ENCODE measurements around the gene TTLL7.

The TTLL7 gene

GRCh38 chr1:84010136-84010535 lies 11.2 kb upstream of the TTLL7 start:
- H3K4me1 ChIP-seq (ENCODE audit: control insufficient read depth, insufficient read depth, low read length): no peaks in the 10 kb centered on the region
- H3K9me3 ChIP-seq (ENCODE audit: control insufficient read depth, low read length): no peaks in the 10 kb centered on the region
- H3K36me3 ChIP-seq (ENCODE audit: control insufficient read depth, insufficient read depth, low read length): no peaks in the 10 kb centered on the region
- no peak overlapping the region for H3K9ac ChIP-seq (ENCODE audit: low read length)
- no peak overlapping the region for H3K4me3 ChIP-seq (ENCODE audit: low read length)
- H3K27me3 ChIP-seq (ENCODE audit: control insufficient read depth, insufficient read depth, low read length): no peaks in the 10 kb centered on the region

GRCh38 chr1:84008631-84009030 lies 9.7 kb upstream of the TTLL7 start:
- H3K4me3 ChIP-seq (ENCODE audit: low read length): no peak overlapping the region
- H3K4me1 ChIP-seq (ENCODE audit: control insufficient read depth, insufficient read depth, low read length): no peaks in the 10 kb centered on the region
- H3K9me3 ChIP-seq (ENCODE audit: control insufficient read depth, low read length): no peaks in the 10 kb centered on the region
- no peaks in the 10 kb centered on the region for H3K27me3 ChIP-seq (ENCODE audit: control insufficient read depth, insufficient read depth, low read length)
- no peak overlapping the region for H3K9ac ChIP-seq (ENCODE audit: low read length)
- no peaks in the 10 kb centered on the region for H3K36me3 ChIP-seq (ENCODE audit: control insufficient read depth, insufficient read depth, low read length)

GRCh38 chr1:84006591-84006990 lies 7.7 kb upstream of the TTLL7 start:
- H3K4me3 ChIP-seq (ENCODE audit: low read length): no peak overlapping the region
- no peak overlapping the region for H3K9ac ChIP-seq (ENCODE audit: low read length)
- no peaks in the 10 kb centered on the region for H3K9me3 ChIP-seq (ENCODE audit: control insufficient read depth, low read length)
- H3K27me3 ChIP-seq (ENCODE audit: control insufficient read depth, insufficient read depth, low read length): no peaks in the 10 kb centered on the region
- no peaks in the 10 kb centered on the region for H3K36me3 ChIP-seq (ENCODE audit: control insufficient read depth, insufficient read depth, low read length)
- no peaks in the 10 kb centered on the region for H3K4me1 ChIP-seq (ENCODE audit: control insufficient read depth, insufficient read depth, low read length)

GRCh38 chr1:84001501-84001900 lies 2.6 kb upstream of the TTLL7 start:
- H3K27me3 ChIP-seq (ENCODE audit: control insufficient read depth, insufficient read depth, low read length): peaks cover 10% of the 10 kb centered on the region
- H3K36me3 ChIP-seq (ENCODE audit: control insufficient read depth, insufficient read depth, low read length): no peaks in the 10 kb centered on the region
- H3K4me3 ChIP-seq (ENCODE audit: low read length): no peak overlapping the region
- no peak overlapping the region for H3K9ac ChIP-seq (ENCODE audit: low read length)
- peaks cover 5% of the 10 kb centered on the region for H3K4me1 ChIP-seq (ENCODE audit: control insufficient read depth, insufficient read depth, low read length)
- no peaks in the 10 kb centered on the region for H3K9me3 ChIP-seq (ENCODE audit: control insufficient read depth, low read length)

GRCh38 chr1:84000954-84001495 lies 2.1 kb upstream of the TTLL7 start:
- no peaks in the 10 kb centered on the region for H3K9me3 ChIP-seq (ENCODE audit: control insufficient read depth, low read length)
- peaks cover 10% of the 10 kb centered on the region for H3K27me3 ChIP-seq (ENCODE audit: control insufficient read depth, insufficient read depth, low read length)
- peaks cover 5% of the 10 kb centered on the region for H3K4me1 ChIP-seq (ENCODE audit: control insufficient read depth, insufficient read depth, low read length)
- H3K36me3 ChIP-seq (ENCODE audit: control insufficient read depth, insufficient read depth, low read length): no peaks in the 10 kb centered on the region
- no peak overlapping the region for H3K9ac ChIP-seq (ENCODE audit: low read length)
- no peak overlapping the region for H3K4me3 ChIP-seq (ENCODE audit: low read length)

- no peaks in the 10 kb centered on the region for H3K36me3 ChIP-seq (ENCODE audit: control insufficient read depth, insufficient read depth, low read length)
- H3K27me3 ChIP-seq (ENCODE audit: control insufficient read depth, insufficient read depth, low read length): peaks cover 10% of the 10 kb centered on the region
- no peaks in the 10 kb centered on the region for H3K9me3 ChIP-seq (ENCODE audit: control insufficient read depth, low read length)
- H3K4me1 ChIP-seq (ENCODE audit: control insufficient read depth, insufficient read depth, low read length): peaks cover 5% of the 10 kb centered on the region
- no peak overlapping the region for H3K4me3 ChIP-seq (ENCODE audit: low read length)
- no peak overlapping the region for H3K9ac ChIP-seq (ENCODE audit: low read length)
Observed at GRCh38 chr1:84000196-84000885, 1.4 kb upstream of the TTLL7 start.

- Histone ChIP-seq H3K36me3 (ENCODE audit: control insufficient read depth, insufficient read depth, low read length) (no peaks in the 10 kb centered on the region), H3K9ac (ENCODE audit: low read length) (peak overlapping the region; percentile 81), H3K4me1 (ENCODE audit: control insufficient read depth, insufficient read depth, low read length) (peaks cover 5% of the 10 kb centered on the region), H3K4me3 (ENCODE audit: low read length) (peak overlapping the region; percentile 84), H3K27me3 (ENCODE audit: control insufficient read depth, insufficient read depth, low read length) (peaks cover 10% of the 10 kb centered on the region), H3K9me3 (ENCODE audit: control insufficient read depth, low read length) (no peaks in the 10 kb centered on the region)
Observed at GRCh38 chr1:83999316-83999819, 436 bp upstream of the TTLL7 start.

GRCh38 chr1:83998205-83998497 lies 781 bp downstream of the TTLL7 start:
- Histone ChIP-seq H3K9ac (ENCODE audit: low read length) (peak overlapping the region; percentile 81), H3K27me3 (ENCODE audit: control insufficient read depth, insufficient read depth, low read length) (peaks cover 10% of the 10 kb centered on the region), H3K4me3 (ENCODE audit: low read length) (no peak overlapping the region), H3K4me1 (ENCODE audit: control insufficient read depth, insufficient read depth, low read length) (peaks cover 5% of the 10 kb centered on the region), H3K36me3 (ENCODE audit: control insufficient read depth, insufficient read depth, low read length) (no peaks in the 10 kb centered on the region), H3K9me3 (ENCODE audit: control insufficient read depth, low read length) (no peaks in the 10 kb centered on the region)

GRCh38 chr1:83997631-83998030 lies 1.3 kb downstream of the TTLL7 start:
- peaks cover 10% of the 10 kb centered on the region for H3K27me3 ChIP-seq (ENCODE audit: control insufficient read depth, insufficient read depth, low read length)
- H3K4me3 ChIP-seq (ENCODE audit: low read length): no peak overlapping the region
- H3K9ac ChIP-seq (ENCODE audit: low read length): no peak overlapping the region

GRCh38 chr1:83996621-83997020 lies 2.3 kb downstream of the TTLL7 start:
- Histone ChIP-seq H3K4me3 (ENCODE audit: low read length) (no peak overlapping the region), H3K4me1 (ENCODE audit: control insufficient read depth, insufficient read depth, low read length) (peaks cover 5% of the 10 kb centered on the region), H3K36me3 (ENCODE audit: control insufficient read depth, insufficient read depth, low read length) (no peaks in the 10 kb centered on the region), H3K27me3 (ENCODE audit: control insufficient read depth, insufficient read depth, low read length) (peaks cover 10% of the 10 kb centered on the region), H3K9me3 (ENCODE audit: control insufficient read depth, low read length) (no peaks in the 10 kb centered on the region), H3K9ac (ENCODE audit: low read length) (no peak overlapping the region)

More at GRCh38 chr1:83997631-83998030, 1.3 kb downstream of the TTLL7 start:
- Histone ChIP-seq H3K9me3 (ENCODE audit: control insufficient read depth, low read length) (no peaks in the 10 kb centered on the region), H3K36me3 (ENCODE audit: control insufficient read depth, insufficient read depth, low read length) (no peaks in the 10 kb centered on the region), H3K4me1 (ENCODE audit: control insufficient read depth, insufficient read depth, low read length) (peaks cover 5% of the 10 kb centered on the region)

GRCh38 chr1:83996191-83996590 lies 2.7 kb downstream of the TTLL7 start:
- H3K9me3 ChIP-seq (ENCODE audit: control insufficient read depth, low read length): no peaks in the 10 kb centered on the region
- H3K36me3 ChIP-seq (ENCODE audit: control insufficient read depth, insufficient read depth, low read length): no peaks in the 10 kb centered on the region
- peaks cover 5% of the 10 kb centered on the region for H3K4me1 ChIP-seq (ENCODE audit: control insufficient read depth, insufficient read depth, low read length)
- peaks cover 10% of the 10 kb centered on the region for H3K27me3 ChIP-seq (ENCODE audit: control insufficient read depth, insufficient read depth, low read length)
- H3K9ac ChIP-seq (ENCODE audit: low read length): no peak overlapping the region
- H3K4me3 ChIP-seq (ENCODE audit: low read length): no peak overlapping the region

GRCh38 chr1:83995649-83996048 lies 3.3 kb downstream of the TTLL7 start:
- Histone ChIP-seq H3K4me1 (ENCODE audit: control insufficient read depth, insufficient read depth, low read length) (peaks cover 5% of the 10 kb centered on the region), H3K4me3 (ENCODE audit: low read length) (no peak overlapping the region)

More at GRCh38 chr1:83995649-83996048, 3.3 kb downstream of the TTLL7 start:
- H3K27me3 ChIP-seq (ENCODE audit: control insufficient read depth, insufficient read depth, low read length): peaks cover 10% of the 10 kb centered on the region
- H3K36me3 ChIP-seq (ENCODE audit: control insufficient read depth, insufficient read depth, low read length): no peaks in the 10 kb centered on the region
- no peak overlapping the region for H3K9ac ChIP-seq (ENCODE audit: low read length)
- H3K9me3 ChIP-seq (ENCODE audit: control insufficient read depth, low read length): no peaks in the 10 kb centered on the region

All from mucosa of stomach (tissue), 1 donor.